HG03571 (cell line): Measurements from ENCODE around the gene PSMB3.
"Not testable (repeated sequence)": the region's sequence is repeated elsewhere in the genome, so short reads cannot be mapped to it uniquely, and the experiment has no call there.

Experiments
- ATAC-seq: cut with Tn5 transposase; IDR thresholded peaks from one replicate; pipeline ENCODE4 v1.9.1; 2021; ENCODE audit not compliant: unreplicated experiment

PSMB3 gene

GRCh38 chr17:38715216-38715943 is 37.2 kb upstream of the PSMB3 start:
- ATAC-seq = no peak

GRCh38 chr17:38716368-38717005 is 36.1 kb upstream of the PSMB3 start:
- ATAC-seq = no peak

GRCh38 chr17:38717139-38717745 is 35.3 kb upstream of the PSMB3 start:
- ATAC-seq = no peak

- no peak for ATAC-seq
These were observed 33.1 kb upstream of the PSMB3 start for GRCh38 chr17:38719289-38719942.

GRCh38 chr17:38719943-38720641 is 32.4 kb upstream of the PSMB3 start:
- no peak for ATAC-seq

GRCh38 chr17:38720941-38721340 is 31.6 kb upstream of the PSMB3 start:
- ATAC-seq = no peak

- ATAC-seq = no peak
These were observed 30.7 kb upstream of the PSMB3 start for GRCh38 chr17:38721802-38722201.

- ATAC-seq = no peak
These were observed 28.1 kb upstream of the PSMB3 start for GRCh38 chr17:38724337-38724988.

- ATAC-seq = no peak
These were observed 27.5 kb upstream of the PSMB3 start for GRCh38 chr17:38725066-38725465.

- not testable (repeated sequence) for ATAC-seq
These were observed 26.4 kb upstream of the PSMB3 start for GRCh38 chr17:38726145-38726544.

- no peak for ATAC-seq
These were observed 24.8 kb upstream of the PSMB3 start for GRCh38 chr17:38727736-38728135.

- no peak for ATAC-seq
These were observed 24.2 kb upstream of the PSMB3 start for GRCh38 chr17:38728290-38728831.

GRCh38 chr17:38729368-38729885 is 23.1 kb upstream of the PSMB3 start:
- no peak for ATAC-seq

GRCh38 chr17:38729886-38730525 is 22.5 kb upstream of the PSMB3 start, which contains the start of gene CISD3:
CISD3 (plus strand) TSS chr17:38730341; CDS start chr17:38730359, 18 bp downstream.
- ATAC-seq = peak; percentile 67

GRCh38 chr17:38730526-38731379 is 21.8 kb upstream of the PSMB3 start:
- no peak for ATAC-seq

- no peak for ATAC-seq
These were observed 20.8 kb upstream of the PSMB3 start for GRCh38 chr17:38731526-38732294.

GRCh38 chr17:38732376-38733281 is 19.9 kb upstream of the PSMB3 start:
- no peak for ATAC-seq
